ENCODE measurements around the gene GRIP1. TPM values are rescaled to one million over a fixed set of nuclear protein-coding genes. Genes with fewer than 3 reads are reported as not detected.
"Not testable (repeated sequence)": the region's sequence is repeated elsewhere in the genome, so short reads cannot be mapped to it uniquely, and the experiment has no call there.

GRIP1 gene
- total RNA-seq, 1 experiment from 2014 or later: 0.91 TPM

DNA sequence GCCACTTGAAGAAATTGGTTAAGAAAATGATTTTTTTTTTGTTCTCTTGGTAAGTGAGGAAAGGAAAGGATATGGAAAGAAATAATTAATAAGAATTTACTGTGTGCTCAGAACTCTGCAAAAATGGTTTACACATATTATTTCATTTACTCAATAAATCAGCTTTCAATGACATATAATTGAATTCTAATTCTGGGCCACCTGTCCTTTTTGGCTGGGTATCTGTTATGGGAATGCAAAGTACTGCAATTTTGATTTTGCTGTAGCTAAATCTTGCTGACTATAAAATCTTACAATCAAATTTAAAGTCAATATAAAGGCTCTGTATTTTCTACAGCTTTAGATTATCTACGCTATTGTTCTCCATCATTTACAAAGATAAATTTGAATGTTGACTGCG lies 147.1 kb downstream of the GRIP1 start:
- DNase-seq (ENCODE audit: low spot score): no peak

DNA sequence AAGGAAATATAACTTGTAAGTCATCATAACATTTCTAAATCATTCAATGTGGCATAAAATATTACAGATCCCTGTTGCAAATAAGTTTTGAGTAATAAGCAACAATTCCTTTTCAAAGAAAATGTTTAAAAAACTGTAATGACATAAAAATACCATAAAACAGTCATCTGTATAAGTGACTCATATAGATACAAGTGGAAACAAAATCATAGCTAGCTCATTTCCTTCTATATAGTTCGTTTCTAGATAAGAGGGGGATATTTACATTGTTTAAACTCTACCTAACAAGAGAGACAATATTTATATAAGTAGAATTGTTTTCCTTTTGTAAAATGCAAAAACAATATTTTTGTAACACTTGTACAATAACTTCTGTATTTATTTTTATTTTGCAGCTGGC lies 148.9 kb downstream of the GRIP1 start:
- no peak for DNase-seq (ENCODE audit: low spot score)

GRCh38 chr12:66516561-66516960 lies 162.3 kb downstream of the GRIP1 start:
- DNase-seq (ENCODE audit: low spot score): no peak

- no peak for DNase-seq (ENCODE audit: low spot score)
These were observed 162.7 kb downstream of the GRIP1 start for GRCh38 chr12:66516133-66516532.

- DNase-seq (ENCODE audit: low spot score): peak; percentile 33
These were observed 164.3 kb downstream of the GRIP1 start for GRCh38 chr12:66514581-66514980.

GRCh38 chr12:66508025-66508424 lies 170.9 kb downstream of the GRIP1 start:
- DNase-seq (ENCODE audit: low spot score): no peak

GRCh38 chr12:66503746-66504145 lies 175.1 kb downstream of the GRIP1 start:
- DNase-seq (ENCODE audit: low spot score): no peak

- no peak for DNase-seq (ENCODE audit: low spot score)
These were observed 176.0 kb downstream of the GRIP1 start for GRCh38 chr12:66502911-66503310.

GRCh38 chr12:66500841-66501240 lies 178.0 kb downstream of the GRIP1 start:
- no peak for DNase-seq (ENCODE audit: low spot score)

GRCh38 chr12:66500091-66500490 lies 178.8 kb downstream of the GRIP1 start:
- DNase-seq (ENCODE audit: low spot score): no peak

DNA sequence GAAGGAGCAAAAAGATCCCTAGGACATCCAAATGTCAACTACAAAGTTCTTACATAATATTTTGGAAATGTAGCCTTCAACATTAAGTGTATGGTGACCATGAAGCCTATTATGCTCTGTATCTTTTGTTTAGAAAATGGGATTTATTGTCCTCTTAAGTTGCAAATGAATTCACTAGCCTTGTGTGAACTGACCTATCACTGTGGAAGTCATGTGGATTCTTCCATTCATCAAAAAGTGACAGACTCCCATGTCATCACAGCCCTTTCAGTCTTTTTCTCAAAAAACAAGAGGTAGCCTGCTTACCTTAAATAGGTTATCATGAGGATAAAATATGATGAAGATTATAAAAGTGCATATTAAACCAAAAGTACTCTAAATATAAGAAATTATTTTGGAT lies 179.9 kb downstream of the GRIP1 start:
- no peak for DNase-seq (ENCODE audit: low spot score)

DNA sequence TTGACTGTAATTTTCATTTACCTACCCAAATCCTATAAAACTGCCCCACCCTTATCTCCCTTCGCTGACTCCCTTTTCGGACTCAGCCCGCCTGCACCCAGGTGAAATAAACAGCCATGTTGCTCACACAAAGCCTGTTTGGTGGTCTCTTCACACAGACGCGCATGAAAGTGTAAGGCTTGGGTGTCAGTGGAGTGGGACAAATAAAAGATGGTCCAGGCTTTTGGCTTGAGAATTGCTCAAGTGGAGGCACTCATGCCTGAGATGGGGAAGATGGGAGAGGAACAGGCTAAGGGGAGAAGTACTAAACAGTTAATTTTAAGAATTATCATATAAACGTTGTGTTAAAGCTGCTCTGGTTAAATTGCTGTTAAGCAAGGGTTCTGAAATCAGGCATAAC lies 180.8 kb downstream of the GRIP1 start:
- not testable (repeated sequence) for DNase-seq (ENCODE audit: low spot score)

DNA sequence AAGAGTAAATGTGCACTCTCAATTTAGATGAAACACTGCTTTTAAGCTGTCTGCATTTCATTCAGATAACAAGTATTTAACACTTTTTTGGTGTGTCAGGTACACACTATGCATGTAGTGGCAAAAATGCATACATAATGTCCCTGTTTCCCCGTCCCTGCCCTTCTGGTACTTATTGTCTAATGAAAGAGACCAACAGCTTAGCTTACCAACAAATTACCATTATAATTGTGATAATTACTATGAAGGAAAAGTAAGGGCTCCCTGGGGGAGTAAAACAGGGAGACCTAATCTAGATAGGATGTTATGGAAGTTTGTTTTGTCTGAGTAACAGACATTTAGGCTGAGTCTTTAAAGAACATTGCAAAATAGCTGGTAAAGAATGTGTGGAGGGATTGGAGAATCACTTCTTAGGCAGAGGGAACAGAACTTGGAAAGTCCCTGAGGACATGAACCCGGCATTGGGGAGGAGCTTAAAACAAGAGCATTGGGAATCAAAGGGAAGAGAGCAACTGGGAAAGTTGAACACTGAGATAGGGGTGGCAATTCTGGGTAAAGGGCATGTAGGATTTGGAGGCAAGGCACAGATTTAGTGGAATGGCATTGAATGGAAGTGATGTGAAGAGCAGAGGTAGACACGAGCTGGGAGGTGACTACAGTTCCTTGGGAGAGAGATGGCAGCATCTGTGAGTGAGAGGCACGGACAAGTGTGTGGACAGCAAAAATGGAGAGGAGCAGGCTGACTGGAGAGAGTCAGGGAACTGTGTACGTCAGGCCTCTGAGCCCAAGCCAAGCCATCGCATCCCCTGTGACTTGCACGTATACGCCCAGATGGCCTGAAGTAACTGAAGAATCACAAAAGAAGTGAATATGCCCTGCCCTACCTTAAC lies 181.6 kb downstream of the GRIP1 start:
- DNase-seq (ENCODE audit: low spot score): no peak

- DNase-seq (ENCODE audit: low spot score): no peak
These were observed 182.3 kb downstream of the GRIP1 start for GRCh38 chr12:66496595-66496994.

- no peak for DNase-seq (ENCODE audit: low spot score)
These were observed 183.2 kb downstream of the GRIP1 start for GRCh38 chr12:66495709-66496108.

DNA sequence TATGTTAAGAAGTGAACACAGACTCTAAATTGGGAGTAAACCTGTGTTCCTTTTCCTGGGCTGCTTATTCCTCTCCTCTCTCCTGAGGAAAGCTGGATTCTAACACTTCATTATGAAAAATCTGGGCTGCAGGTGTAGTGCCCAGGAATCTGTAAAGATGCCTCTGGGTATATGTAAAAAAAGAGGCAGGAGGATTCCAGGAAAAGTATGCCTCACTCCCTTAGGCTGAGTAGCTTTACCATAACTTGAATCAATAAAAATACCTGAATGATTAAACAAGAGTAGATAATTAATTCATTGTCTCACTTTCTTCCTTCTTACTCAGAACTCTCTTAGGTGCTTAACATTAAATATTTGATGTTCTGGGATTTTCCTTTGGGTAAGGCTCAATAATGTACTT lies 185.1 kb downstream of the GRIP1 start:
- no peak for DNase-seq (ENCODE audit: low spot score)

- DNase-seq (ENCODE audit: low spot score): no peak
These were observed 187.0 kb downstream of the GRIP1 start for GRCh38 chr12:66491853-66492252.

GRCh38 chr12:66482351-66483203 lies 196.3 kb downstream of the GRIP1 start:
- no peak for DNase-seq (ENCODE audit: low spot score)

- no peak for DNase-seq (ENCODE audit: low spot score)
These were observed 210.9 kb downstream of the GRIP1 start for GRCh38 chr12:66467932-66468331.

DNA sequence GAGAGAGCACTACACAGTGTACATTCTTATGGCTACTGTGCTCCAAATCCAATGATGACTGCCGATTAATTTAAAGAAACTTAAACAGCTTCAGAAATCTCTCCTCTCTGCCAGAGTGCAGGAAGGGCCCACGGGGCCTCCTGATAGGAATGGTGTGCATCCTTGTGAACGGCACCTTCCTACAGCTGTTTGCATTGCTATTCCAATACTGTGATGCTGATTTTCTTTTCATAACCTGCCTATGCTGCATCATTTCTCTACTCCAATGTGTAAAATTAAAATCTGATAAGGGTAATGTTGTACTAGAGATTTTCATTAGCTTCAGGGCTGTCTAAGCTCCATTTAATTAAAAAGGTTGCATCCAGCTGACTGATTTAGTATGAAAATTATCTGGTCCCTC lies 217.5 kb downstream of the GRIP1 start:
- no peak for DNase-seq (ENCODE audit: low spot score)

DNA sequence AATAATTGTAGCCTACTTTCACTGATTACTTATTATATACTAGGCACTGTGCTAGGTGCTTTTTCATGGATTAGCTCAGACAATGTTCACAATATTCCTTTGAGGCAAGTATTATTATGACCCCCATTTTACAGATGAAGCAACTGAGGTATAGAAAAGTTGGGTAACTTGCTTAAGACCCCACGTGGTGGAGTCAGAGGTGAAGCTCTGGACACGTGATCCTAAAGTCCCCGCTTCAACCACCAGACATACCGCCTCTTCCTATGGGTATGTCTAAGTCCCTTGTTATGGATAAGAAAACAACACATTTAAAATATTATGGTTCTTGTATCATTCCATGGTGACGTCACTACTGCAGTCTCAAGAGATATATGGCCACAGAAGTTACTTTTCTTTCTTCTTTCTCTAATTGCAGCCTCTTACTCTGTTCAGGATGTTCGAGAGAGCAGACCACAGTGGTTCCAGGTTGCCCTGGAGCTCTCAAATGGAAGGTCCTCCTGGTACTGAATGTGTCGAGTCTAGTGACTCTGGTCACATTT lies 218.9 kb downstream of the GRIP1 start:
- DNase-seq (ENCODE audit: low spot score): no peak

GRCh38 chr12:66456612-66457011 lies 222.3 kb downstream of the GRIP1 start:
- DNase-seq (ENCODE audit: low spot score): no peak

DNA sequence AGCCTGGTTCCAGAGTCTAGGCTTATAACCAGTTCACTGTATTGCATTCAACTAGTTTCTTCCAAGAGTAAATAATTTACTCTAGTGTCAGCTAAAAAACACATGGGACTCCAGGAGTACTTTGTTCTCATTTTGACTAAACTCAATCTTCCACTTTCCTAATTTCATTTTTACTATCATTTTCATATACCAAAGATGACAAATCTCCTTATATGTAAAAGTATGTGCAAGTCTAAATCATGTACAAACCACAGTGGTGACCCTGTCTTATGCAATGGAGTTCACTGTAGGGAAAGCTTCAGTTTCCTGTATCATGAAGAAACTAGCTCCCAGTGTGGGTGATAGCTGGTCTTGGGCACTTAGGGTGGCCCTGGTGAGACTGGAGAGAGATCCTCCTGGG lies 225.0 kb downstream of the GRIP1 start:
- no peak for DNase-seq (ENCODE audit: low spot score)

All from H4 (cell line).